Neuronal stem cell (in vitro differentiated cells): ENCODE results near the gene TPRA1.
"Not testable (repeated sequence)": the region's sequence is repeated elsewhere in the genome, so short reads cannot be mapped to it uniquely, and the experiment has no call there.

ENCODE experiments used
- DNase-seq: peaks from one replicate; pipeline ENCODE4 v3.0.0-alpha.2; 2013; ENCODE audit warnings: low spot score
- H2AFZ ChIP-seq: one replicate; pipeline ENCODE4 v1.6.1; 2013; ENCODE audit warnings: mild to moderate bottlenecking, low read length, inconsistent platforms
- H2AK5ac ChIP-seq: 2 replicates; pipeline ENCODE4 v1.6.1; 2013; ENCODE audit warnings: low read depth, mild to moderate bottlenecking, inconsistent platforms, low read length, moderate library complexity, mixed read lengths
- H2BK120ac ChIP-seq: 2 replicates; pipeline ENCODE4 v1.6.1; 2013; ENCODE audit warnings: low read depth, mild to moderate bottlenecking, inconsistent platforms, low read length, moderate library complexity, mixed read lengths
- H2BK12ac ChIP-seq: one replicate; pipeline ENCODE4 v1.6.1; 2013; ENCODE audit warnings: low read length, inconsistent platforms
- H2BK15ac ChIP-seq: 2 replicates; pipeline ENCODE4 v1.6.1; 2013; ENCODE audit warnings: mild to moderate bottlenecking, low read length, inconsistent platforms, mixed read lengths
- H2BK5ac ChIP-seq: one replicate; pipeline ENCODE4 v1.6.1; 2013; ENCODE audit warnings: inconsistent platforms, mild to moderate bottlenecking, low read length, moderate library complexity
- H3K14ac ChIP-seq: one replicate; pipeline ENCODE4 v1.6.1; 2013; ENCODE audit warnings: low read length, inconsistent platforms
- H3K18ac ChIP-seq: 2 replicates; pipeline ENCODE4 v1.6.1; 2013; ENCODE audit warnings: low read length, inconsistent platforms
- H3K23ac ChIP-seq: 2 replicates; pipeline ENCODE4 v1.6.1; 2013; ENCODE audit warnings: low read depth, mild to moderate bottlenecking, mixed read lengths, low read length, inconsistent platforms; ENCODE audit not compliant: poor library complexity
- H3K27ac ChIP-seq: replicated peaks from 3 replicates; pipeline ENCODE4 v1.5.1; 2013; ENCODE audit warnings: low read length, inconsistent platforms
- H3K27me3 ChIP-seq, 3 experiments: 2 replicates each; pipeline ENCODE4 v1.6.1; 2013; ENCODE audit warnings: low read length in 3 of 3, mild to moderate bottlenecking in 2 of 3, inconsistent platforms in 1 of 3, low read depth in 1 of 3, mixed read lengths in 1 of 3, moderate library complexity in 1 of 3; ENCODE audit not compliant: control insufficient read depth in 3 of 3, insufficient read depth in 3 of 3
- H3K36me3 ChIP-seq, 2 donors: replicated peaks in 1 of 2; 2 replicates each; pipeline ENCODE4 v1.6.1; 2013; ENCODE audit warnings: low read length in 2 of 2; ENCODE audit not compliant: control insufficient read depth in 2 of 2, insufficient read depth in 2 of 2
- H3K4ac ChIP-seq: 2 replicates; pipeline ENCODE4 v1.6.1; 2013; ENCODE audit warnings: inconsistent platforms, mild to moderate bottlenecking, low read length, moderate library complexity
- H3K4me1 ChIP-seq, 2 donors: 1 replicate in 1 of 2; 2 replicates in 1 of 2; pipeline ENCODE4 v1.6.1; 2013; ENCODE audit warnings: low read length in 2 of 2, low read depth in 1 of 2; ENCODE audit not compliant: control insufficient read depth in 2 of 2, insufficient read depth in 1 of 2
- H3K4me2 ChIP-seq: one replicate; pipeline ENCODE4 v1.6.1; 2013; ENCODE audit warnings: mild to moderate bottlenecking, low read length, inconsistent platforms; ENCODE audit not compliant: insufficient read depth, poor library complexity, severe bottlenecking
- H3K4me3 ChIP-seq, 2 donors: 2 replicates each; pipeline ENCODE4 v1.5.1; 2013; ENCODE audit warnings: low read length in 2 of 2, mild to moderate bottlenecking in 2 of 2, inconsistent platforms in 1 of 2, moderate library complexity in 1 of 2
- H3K79me1 ChIP-seq: one replicate; pipeline ENCODE4 v1.6.1; 2013; ENCODE audit warnings: low read depth, mild to moderate bottlenecking, inconsistent platforms, low read length, moderate library complexity
- H3K9ac ChIP-seq: one replicate; pipeline ENCODE4 v1.6.1; 2013; ENCODE audit warnings: mild to moderate bottlenecking, low read depth, low read length, inconsistent platforms; ENCODE audit not compliant: poor library complexity
- H3K9me3 ChIP-seq, 2 donors: replicated peaks in 1 of 2; 2 replicates each; pipeline versions ENCODE3 to v1.6.1; 2013; ENCODE audit warnings: low read length in 2 of 2, mild to moderate bottlenecking in 2 of 2, inconsistent platforms in 1 of 2, low read depth in 1 of 2, mixed read lengths in 1 of 2, moderate library complexity in 1 of 2; ENCODE audit not compliant: control insufficient read depth in 2 of 2, insufficient read depth in 1 of 2
- H4K8ac ChIP-seq: one replicate; pipeline ENCODE4 v1.6.1; 2013; ENCODE audit warnings: low read depth, mild to moderate bottlenecking, inconsistent platforms, low read length, moderate library complexity
- H4K91ac ChIP-seq: one replicate; pipeline ENCODE4 v1.6.1; 2013; ENCODE audit warnings: low read length, low read depth, mild to moderate bottlenecking, inconsistent platforms; ENCODE audit not compliant: poor library complexity
- WGBS, 2 donors: extraction: QIAGEN DNeasy Blood & Tissue Kit; methylation state at CpG; one replicate each; pipeline ENCODE4 v1.1.7; 2013; ENCODE audit warnings: missing lambda C conversion rate in 2 of 2, mixed read lengths in 1 of 2; ENCODE audit not compliant: insufficient read length in 2 of 2, insufficient replicate concordance in 1 of 2; ENCODE audit errors: extremely low coverage in 2 of 2; 5-methylcytosine and 5-hydroxymethylcytosine counted together

TPRA1 gene

DNA sequence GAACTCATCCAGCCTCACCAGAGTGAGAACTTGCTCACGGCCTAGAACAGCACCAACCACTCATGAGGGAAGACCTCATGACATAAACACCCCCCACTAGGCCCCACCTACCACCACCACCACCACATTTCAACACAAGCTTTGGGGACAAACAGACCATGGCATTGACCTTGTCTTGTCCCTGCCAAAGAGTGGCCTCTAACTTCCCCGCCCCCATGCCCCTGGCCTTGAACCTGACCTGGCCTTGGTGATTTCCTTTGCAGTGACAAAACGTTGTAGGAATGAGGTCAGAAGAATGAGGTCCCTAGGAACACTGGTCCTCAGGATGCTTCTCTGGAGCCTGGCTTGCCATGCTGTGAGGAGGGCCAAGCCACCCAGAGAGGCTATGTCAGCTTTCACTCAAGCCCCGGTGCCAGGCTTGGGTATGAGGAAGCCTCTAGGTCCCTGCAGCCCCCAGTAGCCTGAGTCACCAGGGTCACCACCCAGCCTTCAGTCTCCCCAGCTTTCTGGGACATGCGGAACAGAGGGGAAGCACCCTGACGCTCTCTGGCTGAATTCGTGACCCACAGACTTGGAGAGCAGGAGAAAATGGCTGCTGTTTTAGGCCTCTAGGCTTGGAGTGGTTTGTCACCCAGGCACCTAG, 57.9 kb downstream of the TPRA1 start:
- Histone ChIP-seq H3K23ac (no peak overlapping the region), H3K4me2 (no peak overlapping the region), H2BK15ac (peak overlapping the region; percentile 4), H3K9ac (no peak overlapping the region), H3K9me3 (peaks cover 2 to 3% of the 10 kb centered on the region in 2 donors), H4K8ac (no peak overlapping the region), H3K4me3 (no peak overlapping the region), H3K18ac (no peak overlapping the region), H3K27me3 (no peaks in the 10 kb centered on the region), H3K79me1 (no peaks in the 10 kb centered on the region), H2AK5ac (no peak overlapping the region), H3K36me3 (no peaks in the 10 kb centered on the region), H3K4me1 (peaks cover 22 to 23% of the 10 kb centered on the region in 2 donors), H3K14ac (no peak overlapping the region), H3K27ac (no peak overlapping the region), H3K4ac (no peak overlapping the region), H4K91ac (no peak overlapping the region), H2AFZ (no peak overlapping the region), H2BK5ac (no peak overlapping the region), H2BK12ac (no peak overlapping the region), H2BK120ac (no peak overlapping the region)
- DNase-seq = no peak
- no CpG with 5 or more reads among the region's 7 CpGs for WGBS, 2 donors

DNA sequence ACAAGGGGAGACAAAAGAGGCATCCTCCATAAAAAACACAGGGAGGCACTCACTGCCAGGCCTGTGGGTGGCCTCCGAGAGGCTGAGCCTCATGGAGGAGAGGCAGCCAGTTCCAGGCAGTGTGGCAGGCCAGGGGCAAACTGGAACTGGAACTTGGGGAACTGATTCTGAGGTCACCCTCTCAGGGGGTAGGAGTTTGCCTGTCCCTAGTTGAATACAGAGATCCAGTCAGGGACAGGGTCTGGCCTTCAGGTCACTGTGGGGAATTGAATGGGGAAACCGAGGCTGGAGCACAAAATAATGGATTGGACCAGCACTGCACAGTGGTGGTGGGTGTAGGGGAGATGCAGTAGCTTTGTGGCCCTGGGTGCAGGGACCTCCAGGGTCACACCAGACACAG, 58.7 kb downstream of the TPRA1 start:
- Histone ChIP-seq H3K4me3 (peak overlapping the region in 1 of 2 donors; percentile 42), H2BK120ac (no peak overlapping the region), H2AK5ac (no peak overlapping the region), H3K27me3 (no peaks in the 10 kb centered on the region), H3K4me2 (no peak overlapping the region), H2BK12ac (no peak overlapping the region), H2AFZ (no peak overlapping the region), H4K8ac (no peak overlapping the region), H3K36me3 (no peaks in the 10 kb centered on the region), H3K9me3 (peaks cover 2 to 3% of the 10 kb centered on the region in 2 donors), H4K91ac (no peak overlapping the region), H3K18ac (no peak overlapping the region), H3K4ac (no peak overlapping the region), H2BK15ac (no peak overlapping the region), H3K79me1 (no peaks in the 10 kb centered on the region), H3K23ac (no peak overlapping the region), H3K27ac (no peak overlapping the region), H3K9ac (no peak overlapping the region), H3K14ac (no peak overlapping the region), H2BK5ac (no peak overlapping the region), H3K4me1 (peaks cover 15 to 16% of the 10 kb centered on the region in 2 donors)
- DNase-seq = no peak
- WGBS, 2 donors = no CpG with 5 or more reads among the region's 2 CpGs

DNA sequence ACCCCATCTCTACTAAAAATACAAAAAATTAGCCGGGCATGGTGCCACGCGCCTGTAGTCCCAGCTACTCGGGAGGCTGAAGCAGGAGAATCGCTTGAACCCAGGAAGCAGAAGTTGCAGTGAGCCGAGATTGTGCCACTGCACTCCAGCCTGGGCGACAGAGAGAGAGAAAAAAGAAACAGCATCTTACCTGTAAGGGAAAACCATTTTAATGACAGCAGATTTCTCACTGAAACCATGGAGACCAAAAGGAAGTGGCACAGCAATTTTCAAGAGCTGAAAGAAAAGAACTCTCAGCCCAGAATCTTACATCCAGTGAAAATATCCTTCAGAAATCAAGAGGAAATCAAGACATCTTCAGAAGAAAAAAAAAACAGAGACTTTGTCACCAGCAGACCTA, 59.7 kb downstream of the TPRA1 start:
- not testable (repeated sequence) for H3K27ac ChIP-seq, H4K91ac ChIP-seq, H2BK120ac ChIP-seq, H3K36me3 ChIP-seq, H3K79me1 ChIP-seq, H3K27me3 ChIP-seq, H2BK5ac ChIP-seq, H3K4me3 ChIP-seq, H2BK15ac ChIP-seq, H2AK5ac ChIP-seq, H3K4ac ChIP-seq, H2BK12ac ChIP-seq, H3K23ac ChIP-seq, H2AFZ ChIP-seq, H3K18ac ChIP-seq, H4K8ac ChIP-seq, H3K4me2 ChIP-seq, H3K14ac ChIP-seq, H3K4me1 ChIP-seq, H3K9ac ChIP-seq, H3K9me3 ChIP-seq, DNase-seq
- no CpG with 5 or more reads among the region's 7 CpGs for WGBS, 2 donors

DNA sequence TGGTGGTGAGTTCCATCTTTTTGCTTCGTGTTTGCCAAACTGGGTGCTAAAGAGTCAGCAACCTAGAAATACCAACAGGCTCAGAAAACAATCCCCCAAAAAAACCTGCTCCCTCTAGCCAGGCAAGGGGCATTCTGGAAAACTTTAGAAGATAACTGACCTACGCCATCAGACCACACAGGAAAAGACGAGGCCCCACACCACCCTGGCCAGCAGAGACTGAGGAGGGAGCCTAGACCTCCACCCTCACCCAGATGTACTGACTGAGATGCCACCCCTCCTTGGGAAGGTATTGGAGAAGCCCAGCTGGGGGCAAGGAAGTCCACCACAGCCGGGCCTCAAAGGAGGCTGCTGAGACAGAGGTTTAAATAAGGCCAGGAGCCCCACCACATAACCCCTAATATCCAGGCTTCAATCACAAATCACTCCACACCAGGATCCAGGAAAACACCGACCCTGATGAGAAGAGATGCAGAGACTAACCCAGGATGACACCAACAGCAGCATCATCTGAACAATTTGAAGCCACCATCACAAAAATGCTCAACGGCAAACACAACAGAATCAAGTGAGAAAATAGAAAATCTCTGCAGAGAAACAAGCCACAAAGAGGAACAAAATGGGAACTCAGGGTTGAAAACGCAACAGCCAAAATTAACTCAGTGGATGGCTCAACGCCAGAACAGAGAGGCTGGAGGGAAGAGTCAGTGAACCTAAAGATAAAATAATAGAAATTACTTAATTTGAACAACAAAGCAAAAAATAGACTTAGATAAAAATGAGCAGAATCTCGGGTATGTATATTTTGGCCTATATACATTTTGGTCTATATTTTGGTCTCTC, 61.0 kb downstream of the TPRA1 start:
- no peak for DNase-seq
- no peaks in the 10 kb centered on the region for H3K36me3 ChIP-seq
- H3K23ac ChIP-seq = no peak overlapping the region
- H2AFZ ChIP-seq = no peak overlapping the region
- no peak overlapping the region for H2AK5ac ChIP-seq
- no peaks in the 10 kb centered on the region for H3K79me1 ChIP-seq
- no peak overlapping the region for H3K9ac ChIP-seq
- H4K8ac ChIP-seq = no peak overlapping the region
- peaks cover 0 to 3% (median 0%) of the 10 kb centered on the region in 3 experiments for H3K27me3 ChIP-seq
- H3K4me2 ChIP-seq = no peak overlapping the region
- H3K14ac ChIP-seq = no peak overlapping the region
- no peak overlapping the region for H2BK5ac ChIP-seq
- H3K27ac ChIP-seq = no peak overlapping the region
- H3K4me3 ChIP-seq = no peak overlapping the region
- no peak overlapping the region for H3K18ac ChIP-seq
- H2BK15ac ChIP-seq = no peak overlapping the region
- H2BK12ac ChIP-seq = no peak overlapping the region
- no peak overlapping the region for H4K91ac ChIP-seq
- no peak overlapping the region for H3K4ac ChIP-seq
- peaks cover 1 to 5% of the 10 kb centered on the region in 2 donors for H3K4me1 ChIP-seq
- peaks cover 2 to 3% of the 10 kb centered on the region in 2 donors for H3K9me3 ChIP-seq
- WGBS, 2 donors = no CpG with 5 or more reads among the region's 9 CpGs
- no peak overlapping the region for H2BK120ac ChIP-seq
